Stimulated activated CD8-positive, alpha-beta memory T cell treated with anti-CD3 and anti-CD28 coated beads, Interleukin-7, amount 100 ng/mL, for 24 hours (primary cell): ENCODE data around the gene RTN4R.

ENCODE experiments used
- DNase-seq: peaks from one replicate; pipeline ENCODE4 v3.0.0-alpha.2; 2020; ENCODE audit warnings: low read depth

RTN4R gene

DNA sequence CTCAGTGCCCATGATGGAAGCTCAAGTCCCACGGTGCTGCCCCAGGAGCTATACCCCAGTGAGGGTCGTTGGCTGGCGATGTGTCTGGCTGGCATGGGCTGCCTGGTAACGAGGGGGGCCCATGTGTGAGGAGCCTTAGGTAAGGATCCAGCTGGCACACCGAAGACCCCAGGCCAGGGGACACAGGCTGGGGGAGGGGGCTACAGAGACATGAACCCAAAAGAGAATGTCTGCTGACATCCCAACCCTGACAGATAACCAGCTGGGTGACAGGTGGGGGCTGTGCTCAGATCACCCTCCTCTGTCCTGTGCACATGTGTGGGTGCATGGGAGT, 39.2 kb downstream of the RTN4R start:
- no peak for DNase-seq

- no peak for DNase-seq
Measured at GRCh38 chr22:20228055-20228938, 39.8 kb downstream of the RTN4R start.

- no peak for DNase-seq
Measured at GRCh38 chr22:20227363-20227762, 40.8 kb downstream of the RTN4R start.

DNA sequence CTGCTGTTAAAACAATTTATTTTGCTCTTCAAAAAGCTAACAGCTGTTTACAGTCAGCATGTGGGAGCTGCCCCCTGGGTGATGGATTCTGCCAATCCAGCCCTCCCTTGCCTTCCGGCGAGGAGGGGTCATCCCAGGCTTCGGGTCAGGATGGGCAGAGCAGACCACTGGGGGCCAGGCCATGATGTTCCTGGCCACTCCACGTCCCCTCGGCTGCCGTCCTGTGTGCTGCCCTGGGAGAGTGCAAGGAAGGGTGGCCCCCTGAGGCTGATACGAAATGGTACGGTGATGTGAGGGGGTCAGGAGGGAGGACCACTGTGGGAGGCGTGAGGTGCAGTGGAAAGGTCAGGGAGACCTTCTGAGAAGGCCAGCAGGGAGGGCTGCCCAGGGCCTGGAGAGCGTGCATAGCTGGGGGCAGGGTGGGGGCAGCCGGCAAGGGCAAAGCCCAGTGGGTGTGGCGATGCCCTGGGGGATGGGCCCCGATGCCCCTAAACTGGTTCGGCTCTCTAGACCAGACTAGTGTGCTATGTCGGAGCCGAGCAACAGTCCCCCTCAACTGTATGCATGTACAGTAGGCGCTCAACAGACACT, 41.3 kb downstream of the RTN4R start:
- no peak for DNase-seq

GRCh38 chr22:20226077-20226716, 41.9 kb downstream of the RTN4R start:
- DNase-seq: no peak

DNA sequence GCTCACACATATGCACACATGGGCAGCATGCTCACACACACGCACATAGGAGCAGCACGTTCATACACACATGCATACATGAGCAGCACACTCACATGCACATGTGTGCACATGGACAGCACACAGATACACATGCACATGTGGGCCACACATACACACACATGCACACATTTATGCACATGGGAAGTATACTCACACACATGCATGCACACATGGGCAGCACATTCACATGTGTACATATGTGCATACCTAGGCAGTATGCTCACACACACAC, 42.5 kb downstream of the RTN4R start:
- no peak for DNase-seq

GRCh38 chr22:20224917-20225692, 43.0 kb downstream of the RTN4R start:
- DNase-seq: no peak

DNA sequence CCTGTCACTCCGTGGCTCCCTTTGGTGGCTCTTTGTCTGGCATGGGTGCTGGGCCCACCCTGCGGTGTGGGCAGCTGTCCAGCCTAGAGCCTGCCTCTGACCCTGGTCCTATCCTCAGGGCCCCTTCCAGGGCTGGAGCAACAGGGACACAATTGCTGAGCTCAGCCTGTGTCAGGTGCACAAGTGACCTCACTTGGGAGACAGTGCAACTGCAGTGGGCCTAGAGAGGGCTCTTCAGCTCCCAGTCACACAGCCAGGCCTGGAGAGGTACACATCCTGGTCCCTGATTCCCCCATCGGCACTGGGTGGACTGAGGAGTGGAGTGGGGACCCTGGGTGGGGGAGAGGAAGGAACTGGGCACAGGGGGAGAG, 43.9 kb downstream of the RTN4R start:
- DNase-seq: no peak

GRCh38 chr22:20223421-20224255, 44.5 kb downstream of the RTN4R start:
- no peak for DNase-seq

- no peak for DNase-seq
Measured at GRCh38 chr22:20222764-20223420, 45.2 kb downstream of the RTN4R start.

DNA sequence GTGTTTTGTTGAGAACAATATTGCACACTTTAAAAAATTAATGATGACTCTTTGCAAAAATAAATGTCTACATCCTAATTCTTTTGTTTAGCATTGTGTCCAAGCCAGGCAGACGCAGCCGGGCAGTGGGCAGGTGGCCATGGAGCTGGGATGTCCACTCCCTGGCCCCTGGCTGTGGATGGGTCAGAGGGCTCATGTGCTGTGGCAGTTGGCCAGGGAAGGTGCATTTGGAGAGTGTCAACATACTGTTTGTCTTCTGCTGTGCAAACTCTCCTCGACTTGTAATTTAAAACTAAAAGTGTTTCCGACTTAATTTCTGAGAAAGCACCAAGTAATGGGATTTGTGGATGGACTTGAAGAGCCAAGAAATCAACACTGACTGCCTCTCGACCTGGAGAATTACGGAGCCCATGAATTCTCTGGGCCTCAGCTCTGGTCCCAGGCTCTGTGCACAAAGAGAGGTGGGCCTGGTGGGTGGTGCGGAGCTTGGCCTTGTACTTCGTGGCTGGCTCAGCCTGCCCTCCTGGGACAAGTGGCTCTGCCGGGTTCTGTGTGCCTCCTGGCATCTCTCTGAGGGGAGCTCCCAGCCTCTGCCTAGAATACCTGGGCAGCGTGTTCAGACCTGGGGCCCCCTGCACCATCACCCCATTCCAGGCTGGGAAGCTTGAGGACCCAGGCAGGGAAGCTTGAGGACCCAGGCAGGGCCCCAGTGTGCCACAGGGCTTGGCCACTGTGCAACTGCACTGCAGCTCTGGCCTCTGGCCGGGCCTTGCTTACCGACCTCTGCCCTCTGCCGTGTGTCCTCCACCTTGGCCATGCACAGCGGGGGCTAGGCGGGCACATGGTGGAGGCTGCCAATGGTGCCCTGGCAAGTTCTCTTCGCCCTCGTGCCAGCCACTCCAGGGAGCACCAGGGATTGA, 46.4 kb downstream of the RTN4R start:
- no peak for DNase-seq

DNA sequence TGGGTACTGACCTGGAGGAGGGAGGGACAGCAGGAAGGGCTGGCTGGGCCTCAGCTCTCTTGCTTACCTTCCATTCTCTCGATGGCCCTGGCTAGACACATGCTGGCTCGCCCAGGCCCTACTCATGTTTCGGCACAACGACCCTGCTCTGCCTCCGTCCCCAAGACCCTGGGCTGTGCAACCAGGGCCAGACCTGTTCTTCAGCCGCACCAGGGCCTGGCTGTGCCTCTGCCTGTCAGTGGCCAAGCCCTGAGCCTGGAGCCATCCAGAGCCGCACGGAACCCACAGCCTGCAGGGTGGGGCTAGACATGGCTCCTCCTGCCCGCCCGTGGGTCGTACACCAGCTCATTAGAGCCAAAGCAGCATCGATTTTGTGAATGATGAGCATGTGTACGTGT, 47.5 kb downstream of the RTN4R start:
- no peak for DNase-seq

- DNase-seq: no peak
Measured at GRCh38 chr22:20219667-20220628, 48.2 kb downstream of the RTN4R start.

- no peak for DNase-seq
Measured at GRCh38 chr22:20218987-20219386, 49.1 kb downstream of the RTN4R start.

DNA sequence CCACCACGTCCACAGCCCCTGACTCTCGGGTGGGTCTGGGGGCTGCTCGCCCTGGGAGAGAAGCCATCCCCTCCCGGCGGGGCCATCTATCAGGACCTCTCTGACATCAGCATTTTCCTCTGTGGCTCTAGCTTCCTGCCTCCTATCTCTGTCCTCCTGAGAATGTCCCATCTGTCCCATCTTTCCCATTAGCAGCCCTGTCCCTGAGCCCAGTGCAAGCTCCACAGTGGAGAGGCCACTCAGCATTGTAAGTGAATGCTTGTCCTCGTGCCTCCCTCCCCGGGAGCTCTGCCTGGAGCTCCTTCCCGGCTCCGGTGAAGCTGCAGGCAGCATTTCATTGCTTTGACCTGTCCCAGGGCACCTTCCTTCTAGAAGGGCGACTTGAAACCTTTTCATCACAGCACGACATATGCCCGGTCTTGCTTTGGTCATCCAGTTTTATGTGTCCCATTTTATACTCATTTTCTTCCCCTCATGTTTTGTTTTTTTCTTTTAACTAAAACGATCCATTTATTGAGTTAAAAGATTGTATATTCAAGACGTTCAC, 49.7 kb downstream of the RTN4R start:
- DNase-seq: no peak

- DNase-seq: no peak
Measured at GRCh38 chr22:20217563-20217962, 50.6 kb downstream of the RTN4R start.

GRCh38 chr22:20216863-20217499, 51.1 kb downstream of the RTN4R start:
- DNase-seq: no peak

GRCh38 chr22:20215742-20216141, 52.4 kb downstream of the RTN4R start:
- no peak for DNase-seq
